DLD1 (cell line): ENCODE data around the gene WBP2NL.

ENCODE experiments used
- in situ Hi-C: cut with HindIII; loops from 2 replicates; pipeline ENCODE4 v1.10.0; 2017; ENCODE audit warnings: low sequenced_read_pairs

Gene WBP2NL

GRCh38 chr22:42026705-42027104, 28.1 kb downstream of the WBP2NL start:
- in situ Hi-C loops, result no loop called here

DNA sequence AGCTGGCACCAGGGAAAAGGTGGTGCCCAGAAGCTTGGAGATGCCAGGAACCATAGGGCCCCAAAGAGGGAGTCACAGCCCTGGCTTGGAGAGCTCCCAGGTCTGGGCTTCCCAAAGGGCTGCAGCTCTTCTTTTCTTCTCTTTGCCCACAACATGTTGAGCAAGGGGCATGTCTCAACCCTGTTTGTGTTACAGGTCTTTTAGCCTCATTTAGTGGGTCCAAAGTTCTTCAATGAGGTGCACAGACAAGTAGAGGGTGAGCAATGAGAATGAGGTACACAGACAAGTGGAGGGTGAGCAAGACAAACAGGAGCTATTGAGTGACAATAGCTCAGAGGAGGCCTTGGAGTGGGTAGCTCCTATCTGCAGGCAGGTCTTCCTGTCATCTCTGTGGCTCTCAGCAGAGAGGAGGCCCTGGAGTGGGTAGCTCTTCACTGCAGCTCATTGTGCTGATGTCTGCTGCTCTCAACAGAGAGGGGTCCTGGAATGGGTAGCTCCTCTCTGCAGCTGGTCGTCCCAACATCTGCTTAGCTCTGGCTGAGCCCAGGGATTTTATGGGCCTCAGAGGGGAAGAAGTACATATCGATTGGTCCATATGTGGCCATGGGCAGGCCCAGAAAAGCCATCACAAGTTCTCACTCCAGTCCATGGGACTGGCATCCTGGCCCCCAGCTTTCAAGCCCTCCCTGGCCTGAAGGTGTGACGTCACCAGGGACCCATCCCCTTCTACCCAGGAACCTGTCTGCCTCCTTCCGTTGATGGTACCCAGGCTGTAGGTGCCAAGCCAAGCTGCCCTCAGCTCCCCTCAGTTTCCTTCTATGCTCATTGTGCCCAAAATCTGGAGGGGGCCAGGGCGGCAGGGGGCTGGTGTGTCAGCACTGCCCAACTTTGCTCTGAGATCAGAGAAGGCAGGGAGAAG, 34.9 kb downstream of the WBP2NL start:
- in situ Hi-C loops, result no loop called here

DNA sequence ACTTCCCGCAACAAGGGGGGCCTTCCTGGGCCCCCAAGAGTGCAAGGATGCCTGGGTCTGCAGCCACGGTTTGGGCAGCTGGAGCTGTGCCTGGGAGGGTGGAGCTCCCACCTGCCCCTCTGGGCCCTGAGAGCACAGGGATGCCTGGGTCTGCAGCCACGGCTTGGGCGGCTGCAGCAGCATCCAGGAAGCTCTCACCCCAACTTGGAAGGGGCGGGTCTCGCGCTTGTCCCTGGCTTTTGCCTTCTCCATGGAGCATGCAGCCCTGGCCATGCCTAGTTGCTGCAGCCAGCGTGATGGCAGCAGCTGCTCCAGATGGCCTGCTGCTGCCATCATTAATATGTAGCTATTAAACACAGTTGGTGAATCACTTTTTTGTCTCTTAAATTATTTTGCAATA, 36.7 kb downstream of the WBP2NL start:
- in situ Hi-C loops, result no loop called here

DNA sequence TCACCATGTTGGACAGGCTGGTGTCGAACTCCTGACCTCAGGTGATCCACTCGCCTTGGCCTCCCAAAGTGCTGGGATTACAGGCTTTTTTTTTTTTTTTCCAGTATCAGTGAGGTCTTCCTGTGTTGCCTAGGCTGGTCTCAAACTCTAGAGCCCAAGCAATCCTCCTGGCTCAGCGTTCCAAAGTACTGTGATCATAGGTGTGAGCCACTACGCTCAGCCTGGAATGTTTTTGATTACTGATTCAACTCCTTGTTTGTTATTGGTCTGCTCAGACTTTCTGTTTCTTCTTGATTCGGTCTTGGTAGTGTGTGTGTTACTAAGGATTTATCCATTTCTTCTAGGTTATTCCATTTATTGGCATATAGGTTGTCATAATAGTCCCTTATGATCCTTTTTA, 40.7 kb downstream of the WBP2NL start:
- in situ Hi-C loops, result no loop called here

DNA sequence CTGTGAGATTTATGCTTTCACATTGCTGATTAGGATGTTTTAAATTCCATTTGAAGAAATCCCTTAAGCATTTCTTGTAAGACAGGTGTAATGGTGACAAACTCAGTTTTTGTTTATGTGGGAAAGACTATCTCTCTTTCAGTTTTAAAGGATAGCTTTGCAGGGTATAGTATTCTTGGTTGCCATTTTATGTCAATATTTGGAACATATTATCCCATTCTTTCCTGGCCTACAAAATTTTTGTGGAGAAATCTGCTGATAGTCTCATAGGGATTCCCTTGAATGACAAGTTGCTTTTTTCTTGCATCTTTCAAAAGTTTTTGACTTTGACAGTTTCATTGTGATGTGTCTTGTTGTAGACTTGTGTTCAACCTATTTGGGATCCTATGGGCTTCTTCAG, 43.2 kb downstream of the WBP2NL start:
- in situ Hi-C loops, result no loop called here

DNA sequence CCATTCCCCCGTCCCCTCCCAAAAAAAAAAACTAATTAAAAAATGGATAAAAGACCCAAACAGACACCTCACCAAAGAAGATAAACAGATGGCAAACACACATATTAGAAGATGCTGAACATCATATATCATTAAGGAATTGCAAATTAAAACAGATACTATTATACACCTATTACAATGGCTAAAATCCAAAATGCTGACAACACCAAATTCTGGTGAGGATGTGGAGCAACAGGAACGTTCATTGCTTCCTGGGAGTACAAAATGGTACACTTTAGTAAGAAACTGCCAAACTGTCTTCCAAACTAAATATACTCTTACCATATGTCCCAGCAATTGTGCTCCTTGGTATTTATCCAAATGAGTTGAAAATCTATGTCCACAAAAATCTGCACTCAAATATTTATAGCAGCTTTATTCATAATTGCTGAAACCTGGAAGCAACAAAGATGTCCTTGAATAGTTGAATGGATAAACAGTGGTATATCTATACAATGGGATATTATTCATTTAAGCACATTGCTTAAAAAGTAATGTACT, 52.1 kb downstream of the WBP2NL start:
- in situ Hi-C loops, result no loop called here

- in situ Hi-C loops, result no loop called here
These were observed 54.2 kb downstream of the WBP2NL start for GRCh38 chr22:42052765-42053164.

GRCh38 chr22:42056757-42057511, 58.3 kb downstream of the WBP2NL start:
- in situ Hi-C loops, result no loop called here

DNA sequence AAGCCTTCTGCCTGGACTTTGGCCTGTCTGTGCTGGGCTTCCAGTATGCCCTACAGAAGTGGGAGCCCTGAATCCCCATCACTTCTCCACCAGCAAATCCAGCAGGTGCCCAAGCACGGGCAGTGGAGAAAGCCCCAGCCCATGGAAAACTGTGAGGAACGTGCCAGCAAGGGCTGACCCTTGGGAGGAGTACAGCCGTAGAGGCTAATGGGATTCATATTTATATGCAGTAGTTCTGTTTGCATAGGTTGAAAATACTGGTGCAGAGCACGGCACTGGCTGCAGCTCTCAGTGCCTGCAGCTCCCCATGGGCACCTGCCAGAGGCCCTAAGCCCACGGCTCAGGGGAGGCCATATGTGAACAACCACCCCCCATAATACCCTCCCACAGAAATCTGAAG, 61.9 kb downstream of the WBP2NL start:
- in situ Hi-C loops, result no loop called here

- in situ Hi-C loops, result no loop called here
These were observed 62.5 kb downstream of the WBP2NL start for GRCh38 chr22:42061041-42061440.

DNA sequence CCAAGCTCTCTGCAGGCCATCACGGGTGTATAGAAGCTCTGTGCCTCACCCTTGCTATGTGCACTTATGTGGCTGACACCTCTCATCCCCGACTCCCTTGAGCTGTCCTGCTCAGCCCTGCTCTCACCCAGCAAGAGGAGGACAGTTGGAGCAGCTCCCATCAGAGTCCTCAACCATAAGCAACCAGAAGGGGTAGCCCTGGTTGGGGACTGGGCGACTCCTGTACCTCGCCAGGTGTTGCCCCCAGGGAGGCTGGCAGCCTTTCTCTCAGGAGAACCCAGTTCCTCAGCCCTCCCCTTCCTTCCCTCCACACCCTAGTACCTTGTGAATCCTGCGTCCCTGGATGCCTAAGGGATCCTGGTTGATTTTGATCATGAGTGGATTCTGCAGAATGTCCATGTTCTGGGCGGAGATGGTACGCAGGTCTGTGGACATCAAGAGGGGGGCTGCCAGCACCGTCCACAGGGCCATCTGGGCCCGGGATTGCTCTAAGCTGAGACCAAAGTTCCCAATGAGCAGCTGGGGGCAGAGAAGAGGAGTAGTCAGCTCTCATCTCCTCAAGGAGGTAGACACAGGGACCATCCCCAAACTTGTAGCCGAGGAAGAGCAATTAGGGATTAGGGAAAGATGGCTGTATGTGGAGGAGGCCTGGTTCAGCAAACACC, 64.0 kb downstream of the WBP2NL start:
- in situ Hi-C loops, result no loop called here

DNA sequence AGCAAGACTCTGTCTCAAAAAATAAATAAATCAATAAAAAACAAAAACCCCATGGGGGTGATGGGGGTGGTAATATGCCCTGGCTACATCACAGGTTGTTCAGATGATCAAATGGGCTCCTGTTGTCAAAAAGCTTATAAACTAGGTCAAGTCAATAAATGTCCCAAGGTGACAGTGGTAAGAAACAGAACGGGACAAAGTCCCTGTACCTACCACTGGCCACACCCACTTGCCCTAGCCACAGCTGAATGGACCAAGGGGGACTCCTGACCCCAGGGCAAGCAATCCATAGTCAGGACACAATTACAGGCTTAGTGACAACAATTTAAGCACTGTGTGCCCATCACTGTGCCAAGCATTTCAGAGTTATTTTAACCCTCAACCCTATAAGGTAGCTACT, 66.0 kb downstream of the WBP2NL start:
- in situ Hi-C loops, result no loop called here

DNA sequence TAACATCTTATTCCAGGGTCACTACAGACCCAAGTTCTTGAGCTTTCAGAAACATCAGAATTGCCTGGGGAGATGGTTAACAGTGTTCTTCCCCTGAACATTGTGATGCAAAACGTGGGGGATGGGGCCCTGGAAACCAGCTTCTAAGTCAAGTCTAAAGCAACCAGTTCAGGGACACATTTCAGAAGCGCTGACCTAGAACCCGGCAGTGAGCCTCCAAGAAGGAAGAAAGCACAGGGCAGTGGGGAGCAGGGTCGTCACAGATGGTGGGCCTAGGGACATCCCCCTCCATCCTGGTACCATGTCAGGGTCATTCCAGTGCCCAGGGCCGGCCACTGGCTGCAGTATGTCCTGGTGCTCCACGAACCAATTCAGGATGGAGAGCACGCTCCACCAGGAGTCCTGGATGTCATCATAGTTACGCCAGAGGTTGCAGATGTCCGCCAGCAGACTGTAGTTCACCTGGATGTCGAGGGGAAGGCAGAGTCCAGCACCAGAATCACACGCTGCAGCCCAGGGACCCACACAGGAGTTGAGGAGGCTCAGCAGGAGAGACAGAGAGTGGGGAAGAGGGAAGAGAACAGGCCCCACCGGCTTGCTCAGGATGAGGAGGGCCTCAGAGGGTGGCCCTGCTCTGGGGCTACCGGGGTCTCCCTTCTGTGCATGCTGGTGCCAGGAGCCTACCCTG, 67.0 kb downstream of the WBP2NL start:
- in situ Hi-C loops, result no loop called here

DNA sequence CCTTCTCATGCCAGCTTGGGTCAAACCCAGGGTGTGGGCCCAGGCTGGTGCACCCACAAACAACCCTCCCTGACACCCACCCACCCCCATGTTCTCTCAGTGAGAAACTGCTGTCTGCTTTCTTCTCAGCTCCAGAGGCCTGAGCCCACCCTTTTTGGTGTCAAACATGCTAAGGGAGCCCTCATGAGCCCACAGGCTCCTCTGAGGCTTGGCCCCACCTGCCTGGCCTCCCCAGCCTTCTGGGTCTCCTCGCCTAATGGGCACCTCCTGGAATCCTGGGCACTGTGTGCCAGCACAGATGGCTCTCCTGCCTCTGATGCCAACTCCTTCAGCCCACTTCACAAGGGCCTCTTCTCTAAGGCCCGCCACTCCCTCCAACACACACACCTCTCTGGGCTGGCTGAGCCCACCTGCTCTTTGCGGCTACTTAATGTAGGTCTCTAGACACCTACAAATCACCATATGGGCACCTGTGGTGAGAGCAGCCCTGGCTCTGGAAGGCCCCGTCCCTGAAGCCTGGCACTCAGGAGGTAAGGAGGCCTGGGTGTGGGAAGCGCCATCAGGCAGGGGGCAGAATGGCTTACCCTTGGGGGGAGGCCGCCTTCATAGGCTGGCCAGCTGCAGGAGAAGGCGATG, 67.7 kb downstream of the WBP2NL start:
- in situ Hi-C loops, result no loop called here

GRCh38 chr22:42066937-42067336, 68.3 kb downstream of the WBP2NL start:
- in situ Hi-C loops, result no loop called here

DNA sequence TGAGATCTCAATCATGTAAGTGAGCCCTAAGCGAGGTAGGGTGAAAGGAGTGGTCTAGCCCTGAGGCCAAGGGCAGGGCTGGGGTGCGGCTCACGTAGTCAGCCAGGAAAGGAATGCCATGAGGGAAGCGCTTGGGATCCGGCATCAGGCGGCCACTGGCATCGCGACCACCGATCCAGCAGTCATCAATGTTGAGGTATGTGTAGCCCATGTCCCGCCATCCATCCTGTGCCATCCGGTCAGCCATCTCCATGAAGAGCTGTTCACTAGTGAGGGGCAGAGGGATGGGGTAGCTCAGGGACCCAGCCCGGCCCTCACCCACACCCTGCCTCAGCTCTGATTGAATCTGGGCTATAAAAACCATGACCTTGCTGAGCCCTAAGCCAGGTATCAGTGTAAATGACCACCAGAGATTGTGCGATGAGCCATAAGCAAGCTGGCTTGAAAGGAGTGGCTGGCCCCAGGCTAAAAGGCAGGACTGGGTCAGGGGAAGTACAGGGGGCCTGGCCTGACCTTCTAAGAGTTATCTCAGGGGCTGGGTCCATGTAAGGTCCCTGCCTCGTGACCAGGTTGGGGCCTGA, 69.2 kb downstream of the WBP2NL start:
- in situ Hi-C loops, result no loop called here

- in situ Hi-C loops, result no loop called here
These were observed 69.7 kb downstream of the WBP2NL start for GRCh38 chr22:42068291-42068690.

DNA sequence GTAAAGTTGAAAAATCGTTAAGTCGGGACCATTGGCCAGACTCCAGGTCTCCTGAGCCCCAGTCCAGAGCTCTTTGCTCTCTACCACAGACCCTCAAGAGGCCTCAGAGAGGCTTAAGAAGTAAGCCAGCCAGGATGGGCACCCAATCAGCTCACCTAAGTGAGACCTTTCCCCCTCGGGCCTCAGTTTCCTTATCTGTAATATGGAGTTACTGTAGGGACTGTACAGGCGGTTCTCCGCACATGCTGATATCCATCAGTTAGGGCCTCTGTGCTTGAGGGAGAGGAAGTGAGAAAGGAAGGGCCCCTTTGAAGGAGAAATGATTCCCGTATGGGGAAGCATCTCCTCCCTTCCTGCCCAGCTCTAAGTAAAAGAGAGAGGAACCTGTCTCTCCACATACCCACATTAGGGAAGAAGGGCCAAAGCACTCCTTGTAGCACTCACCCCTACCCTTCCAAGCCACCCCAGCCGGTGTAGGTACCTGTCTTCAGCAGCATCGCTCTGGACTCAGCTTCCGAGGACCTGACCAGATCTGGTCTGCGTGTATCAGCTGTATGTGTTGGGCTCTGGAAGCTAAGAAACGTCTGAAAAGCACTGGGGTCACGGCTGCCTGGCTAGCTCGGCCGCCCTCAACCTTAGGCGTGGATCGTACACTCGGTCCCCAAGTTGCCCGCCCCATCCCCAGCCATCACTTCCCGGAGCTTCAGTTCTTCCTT, 71.4 kb downstream of the WBP2NL start:
- in situ Hi-C loops, result no loop called here
